GM23248 (cell line): ENCODE data around the gene HIPK2. TPM values are rescaled to one million over a fixed set of nuclear protein-coding genes. Genes with fewer than 3 reads are reported as not detected.

Experiments
- DNase-seq: peaks from one replicate; pipeline ENCODE4 v3.0.0-alpha.2; 2015
- H2AFZ ChIP-seq: fragments of 200-600 bp; sonication (generic); 2 replicates; pipeline ENCODE4 v1.6.1; 2016; ENCODE audit warnings: antibody characterized with exemption
- H3F3A ChIP-seq: fragments of 200-600 bp; sonication (generic); 2 replicates; pipeline ENCODE4 v1.6.1; 2016; ENCODE audit warnings: mild to moderate bottlenecking, antibody characterized with exemption, mixed run types; ENCODE audit not compliant: insufficient read depth
- H3K27ac ChIP-seq: fragments of 200-600 bp; sonication (generic); 2 replicates; pipeline ENCODE4 v1.5.1; 2016; ENCODE audit warnings: mild to moderate bottlenecking
- H3K27me3 ChIP-seq: fragments of 200-600 bp; sonication (generic); replicated peaks from 2 replicates; pipeline ENCODE4 v1.6.1; 2016; ENCODE audit warnings: mild to moderate bottlenecking; ENCODE audit not compliant: insufficient read depth
- H3K36me3 ChIP-seq: fragments of 200-600 bp; sonication (generic); 2 replicates; pipeline ENCODE4 v1.6.1; 2016; ENCODE audit warnings: low read depth, mild to moderate bottlenecking
- H3K4me1 ChIP-seq: fragments of 200-600 bp; sonication (generic); 2 replicates; pipeline ENCODE4 v1.6.1; 2016; ENCODE audit warnings: mild to moderate bottlenecking; ENCODE audit not compliant: insufficient read depth
- H3K4me2 ChIP-seq: fragments of 200-600 bp; sonication (generic); one replicate; pipeline ENCODE4 v1.6.1; 2016; ENCODE audit warnings: mild to moderate bottlenecking; ENCODE audit not compliant: unreplicated experiment
- H3K4me3 ChIP-seq: fragments of 200-600 bp; sonication (generic); 2 replicates; pipeline ENCODE4 v1.5.1; 2016; ENCODE audit warnings: mild to moderate bottlenecking
- H3K79me2 ChIP-seq: fragments of 200-600 bp; sonication (generic); 2 replicates; pipeline ENCODE4 v1.6.1; 2016; ENCODE audit warnings: mild to moderate bottlenecking; ENCODE audit not compliant: insufficient read depth
- H3K9ac ChIP-seq: fragments of 200-600 bp; sonication (generic); 2 replicates; pipeline ENCODE4 v1.6.1; 2016; ENCODE audit warnings: mild to moderate bottlenecking
- H3K9me2 ChIP-seq: fragments of 200-600 bp; sonication (generic); 2 replicates; pipeline ENCODE4 v1.6.1; 2016; ENCODE audit warnings: mixed run types, mild to moderate bottlenecking, moderate library complexity; ENCODE audit not compliant: insufficient read depth
- H3K9me3 ChIP-seq: fragments of 200-600 bp; sonication (generic); one replicate; pipeline ENCODE4 v1.6.1; 2017; ENCODE audit warnings: low read depth
- H4K20me1 ChIP-seq: fragments of 200-600 bp; sonication (generic); 2 replicates; pipeline ENCODE4 v1.6.0; 2016; ENCODE audit not compliant: insufficient read depth
- EZH2 ChIP-seq: fragments of 200-600 bp; sonication (generic); IDR thresholded peaks from 2 replicates; pipeline ENCODE4 v1.6.1; 2018; ENCODE audit warnings: antibody characterized with exemption, mild to moderate bottlenecking; ENCODE audit not compliant: insufficient read depth, poor library complexity, severe bottlenecking
- EZH2phosphoT487 ChIP-seq: fragments of 200-600 bp; sonication (generic); IDR thresholded peaks from 2 replicates; pipeline ENCODE4 v1.6.1; 2018; ENCODE audit warnings: antibody characterized with exemption, moderate library complexity, mild to moderate bottlenecking, low read depth; ENCODE audit not compliant: insufficient read depth
- WGBS, 2 experiments: methylation state at CpG; one replicate each; pipeline ENCODE4 v1.1.6; 2015 to 2017; ENCODE audit warnings: low lambda C conversion rate in 2 of 2, low coverage in 1 of 2; ENCODE audit errors: missing lambda C conversion rate in 2 of 2; 5-methylcytosine and 5-hydroxymethylcytosine counted together
- in situ Hi-C: fragments of 300-500 bp; cut with MboI; formaldehyde crosslinking; loops from 2 replicates; pipeline ENCODE4 v1.15.0; 2020
- polyA plus RNA-seq: library from polyadenylated mRNA; unstranded; fragments of >200 nt; fragmentation: Nextera tagmentation; extraction: Ambion mirVana; gene quantifications from 2 replicates; pipeline ENCODE4 v1.2.1, GENCODE V29; 2016
- total RNA-seq: library from RNA; depleted of rRNA; stranded (reverse); fragments of >200 nt; shearing (Covaris generic); gene quantifications from 2 replicates; pipeline ENCODE4 v1.2.3, GENCODE V29; 2014

The HIPK2 gene
- total and polyA plus RNA-seq, 2 experiments from 2014 or later = 4.7 to 7.9 TPM

GRCh38 chr7:139572704-139573385 lies 205.0 kb downstream of the HIPK2 start:
- no peaks in the 10 kb centered on the region for H3K27me3 ChIP-seq
- H3K36me3 ChIP-seq = no peaks in the 10 kb centered on the region; the same call in 1 of the 2 replicates
- H3K4me2 ChIP-seq = no peak overlapping the region
- no peaks in the 10 kb centered on the region for H3K9me3 ChIP-seq
- WGBS, 2 experiments = 94 to 97% methylated on average over 33 to 38 of the region's 38 CpGs
- in situ Hi-C loops = no loop called here
- H3K4me1 ChIP-seq = no peaks in the 10 kb centered on the region
- no peak overlapping the region for H2AFZ ChIP-seq
- no peak for TF ChIP-seq EZH2phosphoT487
- no peak for TF ChIP-seq EZH2
- no peaks in the 10 kb centered on the region for H3K79me2 ChIP-seq
- DNase-seq = no peak
- H3F3A ChIP-seq = no peaks in the 10 kb centered on the region
- H4K20me1 ChIP-seq = no peaks in the 10 kb centered on the region
- no peak overlapping the region for H3K9ac ChIP-seq
- H3K27ac ChIP-seq = no peak overlapping the region
- H3K9me2 ChIP-seq = no peaks in the 10 kb centered on the region
- no peak overlapping the region for H3K4me3 ChIP-seq

- no peaks in the 10 kb centered on the region for H3K9me3 ChIP-seq
- no peaks in the 10 kb centered on the region for H3F3A ChIP-seq
- H3K4me3 ChIP-seq = no peak overlapping the region
- no peak overlapping the region for H3K4me2 ChIP-seq
- no peaks in the 10 kb centered on the region for H3K9me2 ChIP-seq
- H3K36me3 ChIP-seq = no peaks in the 10 kb centered on the region; the same call in 1 of the 2 replicates
- WGBS, 2 experiments = 97 to 98% methylated on average over 15 of the region's 15 CpGs
- no peak overlapping the region for H3K27ac ChIP-seq
- H4K20me1 ChIP-seq = no peaks in the 10 kb centered on the region
- no peak for DNase-seq
- no peak overlapping the region for H2AFZ ChIP-seq
- in situ Hi-C loops = no loop called here
- H3K27me3 ChIP-seq = no peaks in the 10 kb centered on the region
- H3K4me1 ChIP-seq = no peaks in the 10 kb centered on the region
- no peaks in the 10 kb centered on the region for H3K79me2 ChIP-seq
- no peak overlapping the region for H3K9ac ChIP-seq
- TF ChIP-seq EZH2 = no peak
- no peak for TF ChIP-seq EZH2phosphoT487
Measured at GRCh38 chr7:139572071-139572470, 205.7 kb downstream of the HIPK2 start.

GRCh38 chr7:139571651-139572050 lies 206.1 kb downstream of the HIPK2 start:
- no peaks in the 10 kb centered on the region for H3F3A ChIP-seq
- no peak for DNase-seq
- no peak overlapping the region for H2AFZ ChIP-seq
- H3K36me3 ChIP-seq = no peaks in the 10 kb centered on the region; the same call in 1 of the 2 replicates
- no peaks in the 10 kb centered on the region for H3K79me2 ChIP-seq
- H3K9ac ChIP-seq = no peak overlapping the region
- H3K27me3 ChIP-seq = no peaks in the 10 kb centered on the region
- in situ Hi-C loops = no loop called here
- no peaks in the 10 kb centered on the region for H3K9me3 ChIP-seq
- H3K4me3 ChIP-seq = no peak overlapping the region
- H3K9me2 ChIP-seq = no peaks in the 10 kb centered on the region
- H3K4me2 ChIP-seq = no peak overlapping the region
- H3K4me1 ChIP-seq = no peaks in the 10 kb centered on the region
- TF ChIP-seq EZH2phosphoT487 = no peak
- no peak for TF ChIP-seq EZH2
- H4K20me1 ChIP-seq = no peaks in the 10 kb centered on the region
- 96% methylated on average over 20 of the region's 20 CpGs for WGBS, 2 experiments
- H3K27ac ChIP-seq = no peak overlapping the region

- Histone ChIP-seq H3K27me3 (no peaks in the 10 kb centered on the region), H2AFZ (no peak overlapping the region), H3F3A (no peaks in the 10 kb centered on the region), H3K79me2 (no peaks in the 10 kb centered on the region), H3K27ac (no peak overlapping the region), H3K9me3 (no peaks in the 10 kb centered on the region), H3K9ac (no peak overlapping the region), H4K20me1 (no peaks in the 10 kb centered on the region), H3K36me3 (no peaks in the 10 kb centered on the region; the same call in 1 of the 2 replicates), H3K4me1 (no peaks in the 10 kb centered on the region), H3K4me2 (no peak overlapping the region), H3K9me2 (no peaks in the 10 kb centered on the region), H3K4me3 (no peak overlapping the region)
- in situ Hi-C loops = no loop called here
- WGBS, 2 experiments = 92% methylated on average over 19 to 20 of the region's 20 CpGs
- no peak for TF ChIP-seq EZH2phosphoT487
- no peak for TF ChIP-seq EZH2
- DNase-seq = no peak
Measured at GRCh38 chr7:139571190-139571589, 206.6 kb downstream of the HIPK2 start.

- Histone ChIP-seq H3K36me3 (no peaks in the 10 kb centered on the region; the same call in 1 of the 2 replicates), H4K20me1 (no peaks in the 10 kb centered on the region), H3K9ac (no peak overlapping the region), H3K27me3 (no peaks in the 10 kb centered on the region), H3K9me2 (no peaks in the 10 kb centered on the region), H3K27ac (no peak overlapping the region), H3K4me3 (no peak overlapping the region), H3K4me1 (no peaks in the 10 kb centered on the region), H3K9me3 (no peaks in the 10 kb centered on the region), H2AFZ (no peak overlapping the region), H3F3A (no peaks in the 10 kb centered on the region), H3K79me2 (no peaks in the 10 kb centered on the region), H3K4me2 (no peak overlapping the region)
- no peak for TF ChIP-seq EZH2phosphoT487
- no peak for TF ChIP-seq EZH2
- DNase-seq = no peak
- WGBS, 2 experiments = 94 to 98% methylated on average over 5 of the region's 5 CpGs
- in situ Hi-C loops = no loop called here
Measured at GRCh38 chr7:139570626-139571025, 207.2 kb downstream of the HIPK2 start.
